D721Med (cell line): ENCODE results near the gene THAP12.

Source experiments
- DNase-seq: peaks from one replicate; pipeline ENCODE4 v3.0.0; 2011; ENCODE audit warnings: low spot score; ENCODE audit not compliant: insufficient read length
- FAIRE-seq: peaks from 2 replicates; lab custom pipeline; 2011; peaks lifted over from hg19 to GRCh38; lab: Jason Lieb, UNC
- CTCF ChIP-seq: IDR thresholded peaks from 2 replicates; pipeline ENCODE4 v1.5.1; 2012; ENCODE audit warnings: mild to moderate bottlenecking, control low read depth; ENCODE audit not compliant: insufficient read depth; ENCODE audit errors: missing control alignments

THAP12 gene

GRCh38 chr11:76317296-76317695, 63.6 kb downstream of the THAP12 start:
- FAIRE-seq (no peak), DNase-seq (no peak)
- TF ChIP-seq CTCF, result no peak

GRCh38 chr11:76316726-76317125, 64.2 kb downstream of the THAP12 start:
- no peak for DNase-seq
- no peak for TF ChIP-seq CTCF
- FAIRE-seq, result no peak

- TF ChIP-seq CTCF, result no peak
- FAIRE-seq, result no peak
- no peak for DNase-seq
Measured at GRCh38 chr11:76315182-76315853, 65.6 kb downstream of the THAP12 start.

- TF ChIP-seq CTCF, result no peak
- FAIRE-seq, result no peak
- no peak for DNase-seq
Measured at GRCh38 chr11:76314741-76315090, 66.2 kb downstream of the THAP12 start.

GRCh38 chr11:76313913-76314740, 66.8 kb downstream of the THAP12 start:
- no peak for FAIRE-seq
- DNase-seq, result no peak
- no peak for TF ChIP-seq CTCF

- no peak for DNase-seq
- no peak for FAIRE-seq
- TF ChIP-seq CTCF, result no peak
Measured at GRCh38 chr11:76313271-76313670, 67.7 kb downstream of the THAP12 start.
